Astrocyte (in vitro differentiated cells and primary cell): ENCODE data around the gene SPON1. TPM values are rescaled to one million over a fixed set of nuclear protein-coding genes. Genes with fewer than 3 reads are reported as not detected.

ENCODE experiments used
- DNase-seq: peaks from one replicate; pipeline ENCODE4 v3.0.0-alpha.2; 2010; ENCODE audit warnings: low read depth
- FAIRE-seq: peaks from 2 replicates; lab custom pipeline; 2011; peaks lifted over from hg19 to GRCh38; lab: Jason Lieb, UNC
- H2AFZ ChIP-seq: 2 replicates; pipeline ENCODE4 v1.6.0; 2012; ENCODE audit warnings: low read depth, low read length, inconsistent platforms
- H3K27ac ChIP-seq: 2 replicates; pipeline ENCODE4 v1.5.1; 2011; ENCODE audit warnings: low read depth, low read length, inconsistent platforms
- H3K27me3 ChIP-seq: 2 replicates; pipeline ENCODE4 v1.6.0; 2011; ENCODE audit warnings: low read length, inconsistent platforms; ENCODE audit not compliant: insufficient read depth
- H3K36me3 ChIP-seq: 2 replicates; pipeline ENCODE4 v1.5.1; 2011; ENCODE audit warnings: low read length, inconsistent platforms; ENCODE audit not compliant: insufficient read depth
- H3K4me1 ChIP-seq: 2 replicates; pipeline ENCODE4 v1.5.1; 2011; ENCODE audit warnings: low read length, inconsistent platforms; ENCODE audit not compliant: insufficient read depth
- H3K4me2 ChIP-seq: 2 replicates; pipeline ENCODE4 v1.6.0; 2012; ENCODE audit warnings: low read length, inconsistent platforms
- H3K4me3 ChIP-seq: 2 replicates; pipeline ENCODE4 v1.5.1; 2011; ENCODE audit warnings: low read depth, mild to moderate bottlenecking, low read length, inconsistent platforms; ENCODE audit not compliant: insufficient read depth
- H3K79me2 ChIP-seq: 2 replicates; pipeline ENCODE4 v1.6.0; 2012; ENCODE audit warnings: mild to moderate bottlenecking, low read length, inconsistent platforms; ENCODE audit not compliant: insufficient read depth
- H3K9ac ChIP-seq: 2 replicates; pipeline ENCODE4 v1.6.0; 2012; ENCODE audit warnings: mild to moderate bottlenecking, low read length, inconsistent platforms
- H3K9me3 ChIP-seq: 2 replicates; pipeline ENCODE4 v1.5.1; 2012; ENCODE audit warnings: low read depth, mild to moderate bottlenecking, low read length, inconsistent platforms; ENCODE audit not compliant: insufficient read depth
- H4K20me1 ChIP-seq: 2 replicates; pipeline ENCODE4 v1.6.0; 2012; ENCODE audit warnings: low read length, inconsistent platforms; ENCODE audit not compliant: insufficient read depth
- H3K27ac Mint-ChIP-seq: one replicate; pipeline ENCODE4 v1.8.0; 2021; ENCODE audit warnings: mild to moderate bottlenecking, mixed read lengths; ENCODE audit not compliant: unreplicated experiment
- H3K27me3 Mint-ChIP-seq: one replicate; pipeline ENCODE4 v1.8.0; 2021; ENCODE audit warnings: low read depth, mixed read lengths; ENCODE audit not compliant: unreplicated experiment
- H3K36me3 Mint-ChIP-seq: one replicate; pipeline ENCODE4 v1.8.0; 2021; ENCODE audit warnings: low read depth, mixed read lengths; ENCODE audit not compliant: unreplicated experiment
- H3K4me1 Mint-ChIP-seq: one replicate; pipeline ENCODE4 v1.8.0; 2021; ENCODE audit warnings: low read depth, mixed read lengths; ENCODE audit not compliant: unreplicated experiment
- H3K4me3 Mint-ChIP-seq: one replicate; pipeline ENCODE4 v1.8.0; 2021; ENCODE audit warnings: mild to moderate bottlenecking, moderate library complexity, mixed read lengths; ENCODE audit not compliant: unreplicated experiment
- H3K9me3 Mint-ChIP-seq: one replicate; pipeline ENCODE4 v1.8.0; 2021; ENCODE audit warnings: mild to moderate bottlenecking, mixed read lengths; ENCODE audit not compliant: unreplicated experiment
- EZH2 ChIP-seq: IDR thresholded peaks from 2 replicates; pipeline ENCODE4 v1.6.1; 2012; ENCODE audit warnings: mild to moderate bottlenecking, low read length, inconsistent platforms; ENCODE audit not compliant: insufficient read depth
- total RNA-seq: library from RNA; stranded (reverse); gene quantifications from 2 replicates; pipeline ENCODE4 v1.2.1, GENCODE V29; 2021
- TF ChIP-seq, protein P1 (sequence below): IDR thresholded peaks from 2 replicates; pipeline ENCODE4 v1.5.1; 2011; ENCODE audit warnings: low read depth, mild to moderate bottlenecking, inconsistent platforms, low read length, moderate library complexity; ENCODE audit not compliant: insufficient read depth

The SPON1 gene
- total RNA-seq, 1 donor from 2014 or later = 2.0 TPM

DNA sequence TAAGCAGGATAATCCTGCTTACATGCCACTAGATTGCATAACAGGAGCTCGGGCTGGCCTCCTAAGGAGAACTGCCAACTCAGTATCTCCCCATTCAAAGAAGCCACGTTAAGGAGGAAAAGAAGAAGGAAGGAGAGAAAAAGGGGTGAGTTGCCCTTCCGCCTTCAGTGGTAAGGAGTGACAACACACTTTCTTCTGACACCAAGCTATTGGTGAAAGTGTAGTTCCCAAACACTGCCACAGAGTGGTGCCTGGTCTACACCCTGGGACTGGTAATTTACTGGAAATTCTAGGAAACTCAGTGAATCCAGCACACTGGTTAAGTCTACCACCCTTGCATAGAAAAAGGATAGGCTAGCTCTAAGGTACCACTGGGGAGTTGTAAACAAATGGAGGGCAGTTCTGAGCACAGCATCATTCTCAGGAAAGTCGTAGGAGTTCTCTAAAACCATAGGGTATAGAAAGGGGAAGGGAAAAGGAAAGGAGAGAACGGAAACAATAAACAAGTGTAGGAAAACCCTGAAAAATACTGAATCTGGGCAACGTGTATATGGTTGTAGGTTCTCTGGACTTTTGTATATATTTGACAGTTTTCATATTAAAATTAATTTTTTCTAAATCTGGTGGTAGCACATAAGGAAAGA, 338.3 kb downstream of the SPON1 start:
- peaks cover 96% of the 10 kb centered on the region for H3K79me2 ChIP-seq
- no peak overlapping the region for H2AFZ ChIP-seq
- no peak overlapping the region for H3K4me3 ChIP-seq
- TF ChIP-seq, protein P1, sequence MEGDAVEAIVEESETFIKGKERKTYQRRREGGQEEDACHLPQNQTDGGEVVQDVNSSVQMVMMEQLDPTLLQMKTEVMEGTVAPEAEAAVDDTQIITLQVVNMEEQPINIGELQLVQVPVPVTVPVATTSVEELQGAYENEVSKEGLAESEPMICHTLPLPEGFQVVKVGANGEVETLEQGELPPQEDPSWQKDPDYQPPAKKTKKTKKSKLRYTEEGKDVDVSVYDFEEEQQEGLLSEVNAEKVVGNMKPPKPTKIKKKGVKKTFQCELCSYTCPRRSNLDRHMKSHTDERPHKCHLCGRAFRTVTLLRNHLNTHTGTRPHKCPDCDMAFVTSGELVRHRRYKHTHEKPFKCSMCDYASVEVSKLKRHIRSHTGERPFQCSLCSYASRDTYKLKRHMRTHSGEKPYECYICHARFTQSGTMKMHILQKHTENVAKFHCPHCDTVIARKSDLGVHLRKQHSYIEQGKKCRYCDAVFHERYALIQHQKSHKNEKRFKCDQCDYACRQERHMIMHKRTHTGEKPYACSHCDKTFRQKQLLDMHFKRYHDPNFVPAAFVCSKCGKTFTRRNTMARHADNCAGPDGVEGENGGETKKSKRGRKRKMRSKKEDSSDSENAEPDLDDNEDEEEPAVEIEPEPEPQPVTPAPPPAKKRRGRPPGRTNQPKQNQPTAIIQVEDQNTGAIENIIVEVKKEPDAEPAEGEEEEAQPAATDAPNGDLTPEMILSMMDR = peak; percentile 93
- TF ChIP-seq EZH2 = no peak
- H3K36me3 Mint-ChIP-seq = peaks cover 2% of the 10 kb centered on the region
- no peaks in the 10 kb centered on the region for H3K9me3 Mint-ChIP-seq
- no peak overlapping the region for H3K27ac ChIP-seq
- DNase-seq (peak; percentile 58), FAIRE-seq (peak; percentile 58)
- H3K27ac Mint-ChIP-seq = no peak overlapping the region
- H3K4me1 Mint-ChIP-seq = peaks cover 22% of the 10 kb centered on the region
- H3K27me3 ChIP-seq = no peaks in the 10 kb centered on the region
- H3K4me3 Mint-ChIP-seq = no peak overlapping the region
- no peaks in the 10 kb centered on the region for H3K36me3 ChIP-seq
- no peak overlapping the region for H3K4me2 ChIP-seq
- H3K27me3 Mint-ChIP-seq = no peaks in the 10 kb centered on the region
- peaks cover 7% of the 10 kb centered on the region for H3K4me1 ChIP-seq
- H4K20me1 ChIP-seq = peaks cover 77% of the 10 kb centered on the region
- H3K9me3 ChIP-seq = no peaks in the 10 kb centered on the region
- peak overlapping the region; percentile 19 for H3K9ac ChIP-seq

DNA sequence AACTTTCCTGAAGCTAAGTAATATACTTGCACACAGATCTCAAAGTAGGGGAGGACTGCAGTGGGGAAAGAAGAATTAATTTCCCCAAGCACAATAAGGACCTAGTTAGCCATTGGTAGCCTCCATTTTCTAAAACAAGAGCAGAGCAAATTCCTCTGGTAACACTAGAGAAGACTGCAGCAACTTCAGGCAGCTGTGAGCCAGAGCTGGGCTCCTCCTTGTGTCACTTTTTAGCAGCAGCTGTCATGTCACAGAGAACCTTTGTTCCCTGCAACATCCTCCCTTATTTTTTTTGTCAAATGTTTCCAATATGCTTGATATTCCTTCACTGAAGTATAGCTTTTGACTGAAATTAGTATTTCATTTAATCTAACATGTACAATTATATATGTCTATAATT, 342.1 kb downstream of the SPON1 start:
- H3K4me2 ChIP-seq = no peak overlapping the region
- H3K4me1 ChIP-seq = peaks cover 8% of the 10 kb centered on the region
- no peak overlapping the region for H3K4me3 Mint-ChIP-seq
- DNase-seq (no peak), FAIRE-seq (no peak)
- no peaks in the 10 kb centered on the region for H3K27me3 Mint-ChIP-seq
- H4K20me1 ChIP-seq = peaks cover 81% of the 10 kb centered on the region
- H2AFZ ChIP-seq = no peak overlapping the region
- H3K27ac ChIP-seq = no peak overlapping the region
- no peaks in the 10 kb centered on the region for H3K36me3 ChIP-seq
- H3K9me3 Mint-ChIP-seq = no peaks in the 10 kb centered on the region
- no peak overlapping the region for H3K4me3 ChIP-seq
- H3K4me1 Mint-ChIP-seq = peaks cover 33% of the 10 kb centered on the region
- H3K9me3 ChIP-seq = no peaks in the 10 kb centered on the region
- H3K27me3 ChIP-seq = no peaks in the 10 kb centered on the region
- H3K9ac ChIP-seq = no peak overlapping the region
- no peaks in the 10 kb centered on the region for H3K36me3 Mint-ChIP-seq
- H3K79me2 ChIP-seq = peaks cover 97% of the 10 kb centered on the region
- TF ChIP-seq, protein P1 = no peak
- no peak for TF ChIP-seq EZH2
- H3K27ac Mint-ChIP-seq = peak overlapping the region; percentile 47

DNA sequence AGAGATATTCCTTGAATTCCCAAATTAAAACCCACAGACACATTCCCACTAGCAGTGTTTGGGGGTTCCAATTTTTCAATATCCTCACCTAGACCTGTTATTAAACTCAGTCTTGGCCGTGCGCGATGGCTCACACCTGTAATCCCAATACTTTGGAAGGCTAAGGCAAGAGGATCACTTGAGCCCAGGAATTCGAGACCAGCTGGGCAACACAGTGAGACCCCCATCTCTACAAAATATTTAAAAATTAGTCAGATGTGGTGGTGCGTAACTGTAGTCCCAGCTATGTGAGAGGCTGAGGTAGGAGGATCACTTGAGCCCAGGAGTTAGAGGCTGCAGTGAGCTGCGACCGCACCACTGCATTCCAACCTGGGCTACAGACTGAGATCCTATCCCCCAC, 343.1 kb downstream of the SPON1 start:
- TF ChIP-seq, protein P1 = no peak
- TF ChIP-seq EZH2 = no peak
- H3K9ac ChIP-seq = no peak overlapping the region
- H3K4me1 Mint-ChIP-seq = peaks cover 33% of the 10 kb centered on the region
- no peak overlapping the region for H3K4me2 ChIP-seq
- no peaks in the 10 kb centered on the region for H3K9me3 ChIP-seq
- H3K4me3 Mint-ChIP-seq = no peak overlapping the region
- H4K20me1 ChIP-seq = peaks cover 81% of the 10 kb centered on the region
- H3K36me3 Mint-ChIP-seq = no peaks in the 10 kb centered on the region
- H3K27ac ChIP-seq = no peak overlapping the region
- H3K4me3 ChIP-seq = no peak overlapping the region
- no peaks in the 10 kb centered on the region for H3K36me3 ChIP-seq
- no peaks in the 10 kb centered on the region for H3K27me3 Mint-ChIP-seq
- FAIRE-seq (no peak), DNase-seq (no peak)
- H3K27me3 ChIP-seq = no peaks in the 10 kb centered on the region
- peaks cover 6% of the 10 kb centered on the region for H3K4me1 ChIP-seq
- H2AFZ ChIP-seq = no peak overlapping the region
- H3K79me2 ChIP-seq = peaks cover 97% of the 10 kb centered on the region
- H3K9me3 Mint-ChIP-seq = no peaks in the 10 kb centered on the region
- no peak overlapping the region for H3K27ac Mint-ChIP-seq
